IPS-NIHi7 (cell line): ENCODE data around the gene COA7.
"Not testable (repeated sequence)": the region's sequence is repeated elsewhere in the genome, so short reads cannot be mapped to it uniquely, and the experiment has no call there.

ENCODE experiments used
- DNase-seq: peaks from one replicate; pipeline ENCODE4 v3.0.0; 2012; ENCODE audit warnings: mixed read lengths; ENCODE audit errors: extremely low spot score

The COA7 gene

GRCh38 chr1:52697795-52698674 is at the start of gene COA7:
Gene COA7 (minus strand): TSS chr1:52698347. CDS start chr1:52698326, 21 bp downstream.
- DNase-seq: peak; percentile 86

GRCh38 chr1:52747450-52747849 is 49.3 kb upstream of the COA7 start:
- DNase-seq: no peak

- DNase-seq: no peak
Measured at GRCh38 chr1:52746189-52746588, 48.0 kb upstream of the COA7 start.

GRCh38 chr1:52741259-52741658 is 43.1 kb upstream of the COA7 start:
- DNase-seq: no peak

- DNase-seq: no peak
Measured at GRCh38 chr1:52739699-52740467, 41.7 kb upstream of the COA7 start.

- DNase-seq: no peak
Measured at GRCh38 chr1:52738893-52739292, 40.7 kb upstream of the COA7 start.

- no peak for DNase-seq
Measured at GRCh38 chr1:52738148-52738547, 40.0 kb upstream of the COA7 start.

- not testable (repeated sequence) for DNase-seq
Measured at GRCh38 chr1:52735371-52735770, 37.2 kb upstream of the COA7 start.

GRCh38 chr1:52733368-52733767 is 35.2 kb upstream of the COA7 start:
- DNase-seq: no peak

- DNase-seq: no peak
Measured at GRCh38 chr1:52727956-52728656, 30.0 kb upstream of the COA7 start.

- peak; percentile 26 for DNase-seq
Measured at GRCh38 chr1:52727114-52727586, 29.0 kb upstream of the COA7 start.

GRCh38 chr1:52726265-52727113 is 28.3 kb upstream of the COA7 start, which contains the start of gene ZYG11B:
Gene ZYG11B (plus strand): TSS chr1:52726453. CDS start chr1:52726654, 201 bp downstream.
- DNase-seq: peak; percentile 100

- no peak for DNase-seq
Measured at GRCh38 chr1:52725903-52726264, 27.7 kb upstream of the COA7 start.

- no peak for DNase-seq
Measured at GRCh38 chr1:52723260-52723659, 25.1 kb upstream of the COA7 start.

GRCh38 chr1:52715296-52715695 is 17.1 kb upstream of the COA7 start:
- not testable (repeated sequence) for DNase-seq

GRCh38 chr1:52713590-52713989 is 15.4 kb upstream of the COA7 start:
- DNase-seq: no peak

GRCh38 chr1:52709016-52709415 is 10.9 kb upstream of the COA7 start:
- DNase-seq: no peak

- no peak for DNase-seq
Measured at GRCh38 chr1:52707927-52708655, 9.9 kb upstream of the COA7 start.

- DNase-seq: no peak
Measured at GRCh38 chr1:52706941-52707926, 9.1 kb upstream of the COA7 start.
